HG03175 (cell line): ENCODE results near the gene RNF43.

Experiments
- ATAC-seq: cut with Tn5 transposase; IDR thresholded peaks from one replicate; pipeline ENCODE4 v1.9.1; 2021; ENCODE audit warnings: mild to moderate bottlenecking, moderate library complexity; ENCODE audit not compliant: unreplicated experiment

The RNF43 gene

DNA sequence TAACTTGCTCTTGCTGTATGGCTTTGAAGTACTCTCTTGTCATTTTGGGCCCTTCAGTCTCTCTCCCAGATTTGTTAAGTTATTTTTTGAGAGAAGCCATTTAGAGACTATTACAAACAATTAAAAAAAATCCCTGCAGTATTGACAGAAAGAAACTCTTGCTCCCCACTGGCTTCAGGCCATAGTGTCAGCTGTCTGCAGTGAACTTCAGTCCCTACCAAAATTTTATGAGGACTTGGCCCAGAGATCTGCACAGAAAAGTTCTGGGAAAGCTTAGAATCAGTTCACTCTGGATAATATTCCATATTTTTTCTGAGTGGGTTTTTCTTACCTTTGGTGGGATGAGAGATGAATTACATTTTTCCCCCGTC, 34.5 kb downstream of the RNF43 start:
- no peak for ATAC-seq

DNA sequence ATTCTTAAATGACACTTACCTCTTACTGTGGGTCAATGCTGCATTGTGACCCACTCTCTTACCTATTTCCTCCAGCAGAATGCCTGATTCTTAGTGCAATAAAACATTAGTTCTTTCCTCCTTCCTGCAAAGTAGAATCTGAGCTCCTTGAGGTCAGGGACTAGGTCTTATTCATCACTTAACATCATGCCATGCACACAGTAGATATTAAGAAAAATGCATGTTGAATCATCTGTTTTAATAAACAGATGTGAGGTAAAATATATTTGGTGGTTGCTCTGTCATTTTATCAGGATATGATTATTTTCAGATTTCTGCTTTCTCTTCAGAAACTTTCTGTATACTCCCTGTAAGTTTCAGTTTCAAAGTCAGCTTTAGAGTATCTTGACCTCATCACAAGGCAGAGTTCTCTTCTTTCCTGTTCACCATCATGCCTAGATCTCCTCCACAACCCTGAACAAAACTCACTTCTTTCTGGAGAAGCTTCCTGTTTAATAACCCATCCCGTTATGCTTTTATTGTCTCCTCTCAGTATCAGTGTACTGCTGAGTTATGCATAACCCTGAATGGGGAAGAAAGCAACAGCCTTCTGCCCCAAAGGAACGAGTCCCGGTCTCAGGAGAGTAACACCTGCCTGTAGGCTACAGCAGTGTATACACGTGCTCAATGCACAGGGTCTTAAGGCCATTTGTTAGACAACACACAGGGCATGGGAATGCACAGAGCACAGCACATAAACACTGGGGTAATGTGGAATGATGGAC, 35.0 kb downstream of the RNF43 start:
- ATAC-seq: peak; percentile 80

DNA sequence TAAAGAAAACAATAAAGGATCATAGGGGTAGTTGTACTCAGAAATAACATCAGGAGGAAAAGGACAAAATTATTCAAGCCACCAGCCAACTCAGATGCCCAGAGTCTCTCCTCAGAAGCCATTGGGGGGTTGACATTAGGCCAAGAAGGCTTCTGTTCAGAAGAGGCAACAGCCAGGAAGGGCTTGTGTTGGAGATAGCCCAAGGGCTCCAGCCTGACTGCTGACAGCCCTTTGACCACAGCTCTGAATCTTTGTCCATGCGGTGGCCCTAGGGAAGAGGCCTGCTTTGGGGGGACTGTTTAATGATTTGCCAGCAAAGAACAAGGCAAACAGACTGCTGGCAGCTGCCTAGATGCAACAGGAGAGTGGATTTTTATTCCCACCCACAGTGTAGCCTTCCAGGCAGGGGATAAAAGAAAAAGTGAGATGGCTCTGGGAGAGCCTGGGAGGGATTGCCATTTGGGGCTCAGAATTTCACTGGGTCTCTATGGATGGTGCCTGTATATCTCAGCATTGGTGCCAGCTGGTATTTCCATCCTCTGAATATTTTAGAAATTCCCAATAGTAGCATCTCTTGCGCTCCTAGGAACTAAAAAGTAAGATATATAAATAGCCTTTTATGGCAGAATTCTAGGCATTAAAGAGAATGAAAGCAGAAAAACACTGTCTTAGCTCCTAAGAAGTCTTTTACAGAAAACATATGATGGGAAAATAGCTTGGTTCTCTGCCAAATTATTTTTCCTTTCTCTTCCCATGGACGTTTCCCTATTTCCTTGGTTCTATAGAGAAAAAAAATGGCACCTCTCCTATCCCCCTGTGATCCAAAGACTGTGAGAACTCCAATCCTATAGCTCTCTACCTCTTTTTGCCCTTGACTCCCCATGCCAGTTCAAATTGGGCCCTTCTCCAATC, 36.0 kb downstream of the RNF43 start:
- no peak for ATAC-seq

DNA sequence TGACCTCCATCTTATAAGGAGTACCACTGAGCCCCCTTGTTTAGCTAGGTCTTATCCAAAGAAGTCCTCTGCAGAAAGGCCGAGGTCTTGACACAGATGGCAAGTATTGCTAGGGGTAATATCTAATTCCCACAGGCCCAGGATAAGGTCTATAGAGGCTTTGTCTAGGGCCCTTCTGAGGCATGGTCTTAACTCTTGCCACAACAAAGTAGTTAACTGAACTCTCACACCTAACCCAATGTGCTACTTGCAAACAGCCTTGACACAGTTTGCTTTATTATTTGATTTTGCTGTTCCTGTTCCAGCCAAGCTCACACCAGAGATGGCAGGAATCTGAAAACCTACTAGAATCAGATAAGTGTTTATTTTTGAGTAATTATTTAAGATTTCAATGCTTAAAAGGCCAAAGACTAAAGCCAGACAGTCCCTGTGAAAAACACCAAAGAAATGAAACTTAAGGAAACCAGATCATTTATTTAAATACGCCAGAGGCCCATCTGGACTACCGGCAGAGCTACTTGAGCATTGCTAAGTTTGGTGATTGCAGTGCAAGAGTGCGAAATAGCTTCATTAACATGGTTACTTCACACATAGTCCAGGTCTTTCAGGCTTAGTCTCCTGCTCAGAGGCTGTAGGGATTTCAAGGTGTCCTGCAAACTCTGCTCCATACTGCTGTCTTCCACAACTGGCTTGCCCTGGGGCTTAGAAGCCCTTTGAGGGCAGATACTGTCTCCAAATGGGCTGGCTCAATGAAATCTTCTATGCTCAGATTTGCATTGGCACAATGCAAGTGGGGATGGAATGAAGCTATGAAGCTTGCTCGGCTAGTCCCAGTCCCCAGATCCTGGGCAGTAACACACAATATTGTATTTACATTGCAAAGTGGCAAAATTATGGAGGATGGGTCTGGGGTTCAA, 36.9 kb downstream of the RNF43 start:
- no peak for ATAC-seq

DNA sequence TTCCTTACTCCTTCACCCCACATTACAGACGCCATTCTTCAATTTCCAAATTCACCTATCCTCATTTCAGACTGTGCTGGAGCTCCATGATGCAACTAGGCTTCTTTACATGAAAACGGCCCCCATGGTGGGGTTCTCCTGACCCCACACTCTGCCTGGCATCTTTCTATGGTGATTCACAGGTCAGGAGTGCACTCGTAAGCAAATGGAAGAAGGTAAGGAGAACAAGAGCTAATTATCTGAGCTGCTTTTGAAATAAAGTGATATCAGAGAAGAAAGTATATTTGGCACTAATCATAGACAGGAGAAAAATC, 37.9 kb downstream of the RNF43 start:
- ATAC-seq: no peak

DNA sequence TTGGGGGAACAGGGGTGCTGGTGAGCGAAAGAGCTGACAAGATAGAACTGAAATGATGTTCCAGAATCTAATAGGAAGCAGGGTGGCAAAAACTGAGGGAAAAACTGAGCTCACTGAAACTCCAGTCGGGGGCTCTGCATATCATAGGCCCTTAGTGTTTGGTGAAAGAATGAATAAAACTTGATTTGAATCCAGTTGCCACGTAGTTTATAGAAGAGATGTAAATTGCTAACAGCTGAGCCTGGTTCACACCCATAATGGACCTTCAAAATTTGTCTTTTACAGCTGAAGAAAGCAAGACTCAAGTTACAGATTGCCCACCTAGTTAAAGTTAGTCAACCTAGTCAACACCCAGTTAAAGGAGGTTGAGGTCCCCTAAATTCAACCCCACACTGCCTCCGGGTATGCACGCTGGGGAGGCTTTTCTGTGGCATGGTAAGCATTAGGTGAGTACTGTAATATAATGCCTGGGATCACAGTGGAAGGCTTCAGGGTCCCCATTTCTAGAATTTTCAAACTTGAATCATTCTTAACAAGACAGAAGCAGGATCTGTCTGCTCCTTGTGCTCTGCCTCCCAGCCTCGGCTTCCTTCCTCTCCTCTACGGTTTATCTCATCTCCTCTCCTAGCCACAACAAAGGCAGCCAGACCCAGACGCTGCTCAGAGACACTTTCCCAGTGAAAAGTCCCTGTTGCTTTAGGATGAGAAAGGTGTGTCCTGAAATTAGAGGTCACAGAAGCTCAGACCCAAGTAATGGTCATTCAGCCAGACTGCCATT, 38.4 kb downstream of the RNF43 start:
- ATAC-seq: no peak

DNA sequence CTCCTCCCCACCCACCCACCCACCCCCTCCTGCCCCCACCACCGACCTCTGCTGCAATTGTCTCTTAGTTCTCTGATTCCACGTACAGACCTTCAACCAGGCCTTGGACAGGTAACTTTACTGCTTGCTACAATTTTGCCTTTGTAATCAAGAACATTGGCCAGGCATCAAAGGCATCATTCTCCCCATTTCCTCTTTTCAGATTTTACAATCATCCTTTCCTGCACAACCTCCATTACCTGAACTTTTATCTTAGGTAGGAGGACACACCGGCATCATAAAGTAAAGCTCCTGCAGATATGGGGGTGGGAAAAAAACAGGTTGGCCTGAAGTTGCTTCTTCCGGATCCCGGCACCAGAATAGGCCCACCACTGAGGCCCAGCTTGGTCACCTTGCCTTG, 39.7 kb downstream of the RNF43 start:
- ATAC-seq: no peak

DNA sequence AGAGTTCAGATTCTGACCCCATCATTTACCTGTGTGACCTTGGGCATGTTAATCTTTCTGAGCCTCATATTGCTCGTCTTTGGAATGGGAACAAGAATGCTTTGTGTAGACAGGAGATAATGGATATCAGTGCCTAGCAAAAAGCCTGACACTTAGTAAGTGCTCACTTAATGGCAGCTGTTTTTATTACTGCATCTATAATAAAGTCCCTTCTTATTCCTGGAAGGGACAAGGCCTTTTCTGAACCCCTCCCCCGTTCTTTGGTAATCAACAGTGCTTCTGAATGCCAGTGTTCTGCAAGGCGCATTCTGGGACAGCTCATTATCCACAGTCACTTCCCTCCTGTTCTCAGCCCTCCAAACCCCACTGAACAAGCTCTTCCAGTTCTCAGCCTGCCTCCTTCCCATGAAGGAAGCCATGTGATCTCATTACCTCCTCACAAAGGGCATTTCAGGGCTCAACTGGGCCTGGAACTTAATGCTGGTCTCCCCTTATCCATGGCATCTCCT, 40.2 kb downstream of the RNF43 start:
- no peak for ATAC-seq

DNA sequence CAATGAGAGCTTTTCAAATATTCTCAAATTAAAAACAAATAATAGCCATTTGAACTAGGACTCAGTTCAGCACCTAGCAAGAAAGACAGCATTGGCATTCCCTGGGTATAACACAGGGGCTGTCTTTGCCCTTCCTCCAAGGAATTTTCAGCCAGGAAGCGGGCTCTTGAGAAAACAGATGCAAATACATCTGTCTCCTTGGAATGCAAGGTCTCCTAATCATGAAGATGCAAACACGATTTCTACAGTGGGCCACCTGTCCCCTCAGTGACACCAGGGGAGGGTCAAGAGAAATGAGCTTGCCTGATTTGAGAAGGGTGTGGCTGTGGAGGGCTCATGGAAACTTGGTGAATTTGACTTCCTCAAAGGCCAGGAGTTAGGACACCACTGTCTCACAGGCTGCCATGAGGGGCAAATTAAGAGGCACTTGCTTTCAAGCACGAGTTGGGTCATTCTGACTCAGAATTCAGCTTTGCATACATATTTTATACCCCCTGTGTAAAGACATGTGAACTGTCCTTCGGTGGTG, 40.8 kb downstream of the RNF43 start:
- no peak for ATAC-seq

DNA sequence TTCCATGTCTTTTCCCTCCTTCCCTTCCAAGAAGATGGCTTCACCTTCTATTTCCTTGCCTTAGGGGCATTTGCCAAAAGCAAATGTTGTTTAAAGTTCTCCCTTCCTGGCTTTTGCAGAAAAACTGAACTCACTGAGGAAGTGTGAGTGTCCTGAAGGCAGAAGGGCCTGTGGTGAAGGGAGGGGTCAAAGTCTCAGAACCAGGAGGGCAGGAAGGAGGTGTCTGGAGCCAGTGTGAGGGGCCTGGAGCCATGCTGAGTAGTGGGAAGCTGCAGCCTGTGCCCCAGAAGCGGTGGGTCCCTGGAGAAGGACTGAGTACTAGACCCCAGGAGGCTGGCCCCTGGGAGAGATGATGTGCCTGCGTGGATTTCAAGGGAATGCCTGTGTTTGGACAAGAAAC, 41.5 kb downstream of the RNF43 start:
- no peak for ATAC-seq

DNA sequence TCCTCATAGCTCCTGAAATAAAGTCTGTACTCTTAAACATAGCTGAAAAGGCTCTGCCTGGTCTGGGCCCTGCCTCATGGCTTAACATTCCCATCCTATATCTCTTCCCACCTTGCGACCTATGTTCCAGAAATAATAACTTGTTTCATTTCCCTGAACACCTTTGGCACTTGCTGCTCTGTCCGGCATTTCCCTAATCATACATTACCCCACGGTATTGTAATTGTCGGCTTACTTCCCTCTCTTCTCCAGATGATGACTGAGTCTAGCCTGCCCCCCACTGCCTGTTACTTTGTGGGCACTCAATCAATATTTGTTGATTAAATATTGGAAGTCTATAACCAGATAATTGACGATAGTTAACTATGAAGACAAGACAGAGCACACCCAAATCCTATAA, 42.1 kb downstream of the RNF43 start:
- ATAC-seq: no peak

DNA sequence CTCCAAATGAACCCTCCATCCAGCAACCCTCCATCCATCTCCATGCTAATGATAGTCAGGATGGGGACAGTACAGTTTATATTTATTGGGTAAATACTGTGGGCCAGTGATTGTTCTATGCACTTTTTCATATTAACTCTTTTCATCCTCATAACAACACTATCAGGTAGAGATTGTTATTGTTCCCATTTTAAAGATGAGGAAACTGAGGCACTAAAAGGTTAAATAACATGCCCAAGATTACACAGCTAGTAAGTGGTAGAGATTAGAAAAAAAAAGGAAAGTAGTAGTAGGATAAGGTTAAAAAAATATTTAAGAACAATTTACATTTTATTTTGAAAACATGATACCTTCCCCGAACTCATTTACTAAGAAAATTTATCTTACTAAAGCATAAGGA, 43.4 kb downstream of the RNF43 start:
- no peak for ATAC-seq

DNA sequence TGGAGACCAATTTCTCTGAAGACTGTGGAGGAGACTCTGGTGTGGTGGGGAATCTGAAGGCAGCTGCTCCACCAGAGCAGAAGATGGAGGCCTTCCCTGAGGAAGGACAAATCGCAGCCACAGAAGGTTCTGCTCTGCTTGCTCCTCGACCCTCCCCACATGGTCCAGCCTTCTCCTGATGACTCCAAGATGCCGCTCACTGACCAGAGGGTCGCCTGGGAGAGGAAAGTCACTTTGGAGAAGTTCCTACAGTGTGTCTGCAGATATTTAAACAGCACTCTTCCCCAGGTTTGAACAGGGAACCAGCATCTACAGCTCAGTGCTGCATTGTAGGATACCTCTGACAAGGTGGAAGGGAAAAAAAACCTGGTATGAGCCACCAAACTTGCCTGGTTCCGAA, 44.3 kb downstream of the RNF43 start:
- no peak for ATAC-seq

DNA sequence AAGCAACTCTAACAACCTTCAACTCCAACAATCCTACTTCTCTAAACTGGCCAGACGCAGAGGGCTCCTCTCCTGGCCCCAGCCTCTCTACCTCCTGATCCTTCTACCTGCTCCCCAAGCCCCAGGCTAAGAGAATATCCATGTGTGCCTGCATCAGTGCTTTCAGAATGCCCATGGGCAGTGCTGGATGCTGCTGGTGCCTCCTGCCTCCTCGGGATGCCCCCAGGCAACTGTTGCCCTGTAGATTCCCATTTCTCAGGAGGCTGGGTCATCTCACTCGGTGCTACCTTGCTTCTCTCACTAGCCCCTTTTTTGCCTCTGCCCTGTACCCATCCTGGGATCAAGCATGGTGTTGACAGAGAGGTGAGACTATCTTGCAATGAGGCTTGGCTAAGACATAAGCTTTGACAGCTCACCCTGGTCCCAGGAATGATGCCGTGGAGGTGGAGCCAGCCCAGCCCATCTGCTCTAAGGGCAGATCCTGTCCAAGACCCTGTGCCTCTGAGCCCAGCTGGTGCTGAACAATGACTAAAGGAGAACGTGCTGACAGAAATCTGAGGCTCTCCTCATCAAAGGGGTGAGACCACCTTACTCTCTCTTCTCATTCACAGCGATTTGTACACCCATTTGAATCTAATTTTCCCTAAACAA, 45.9 kb downstream of the RNF43 start:
- ATAC-seq: no peak

DNA sequence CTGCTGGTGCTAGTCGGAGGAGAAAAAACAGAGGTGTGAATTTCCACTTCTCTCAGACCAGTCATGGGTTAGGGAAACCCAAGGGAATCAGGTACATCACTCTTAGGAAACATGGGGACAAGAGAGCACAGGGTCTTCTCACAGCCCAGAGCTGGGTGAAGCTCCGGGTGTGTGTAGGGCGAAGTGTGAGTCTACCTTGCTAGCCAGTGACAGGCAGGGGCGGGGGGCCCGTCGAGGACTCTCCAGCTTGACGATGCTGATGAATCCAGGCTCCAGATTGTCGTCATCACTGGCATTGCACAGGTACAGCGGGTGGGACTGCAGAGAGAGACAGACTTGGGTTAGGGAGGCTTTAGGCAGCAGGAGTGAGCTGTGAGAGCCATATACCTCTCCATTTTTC, 46.6 kb downstream of the RNF43 start:
- ATAC-seq: no peak

DNA sequence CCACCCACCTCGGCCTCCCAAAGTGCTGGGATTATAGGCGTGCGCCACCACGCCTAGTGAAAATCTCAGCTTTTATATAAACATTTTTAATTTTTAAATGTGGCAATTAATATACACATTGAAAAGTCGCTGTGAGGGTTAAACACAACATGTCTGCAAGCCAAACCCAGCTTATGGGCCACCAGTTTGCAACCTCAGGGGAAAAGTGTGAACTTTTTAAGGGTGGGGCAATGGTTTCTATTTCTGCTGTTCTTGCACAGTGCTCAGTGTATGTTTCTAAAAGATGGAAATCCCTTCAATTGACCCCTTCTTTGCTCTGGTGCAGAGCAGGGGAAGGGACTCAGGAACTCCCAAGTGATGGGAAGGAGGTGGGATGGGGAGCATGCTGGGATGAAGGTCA, 47.0 kb downstream of the RNF43 start:
- ATAC-seq: no peak

DNA sequence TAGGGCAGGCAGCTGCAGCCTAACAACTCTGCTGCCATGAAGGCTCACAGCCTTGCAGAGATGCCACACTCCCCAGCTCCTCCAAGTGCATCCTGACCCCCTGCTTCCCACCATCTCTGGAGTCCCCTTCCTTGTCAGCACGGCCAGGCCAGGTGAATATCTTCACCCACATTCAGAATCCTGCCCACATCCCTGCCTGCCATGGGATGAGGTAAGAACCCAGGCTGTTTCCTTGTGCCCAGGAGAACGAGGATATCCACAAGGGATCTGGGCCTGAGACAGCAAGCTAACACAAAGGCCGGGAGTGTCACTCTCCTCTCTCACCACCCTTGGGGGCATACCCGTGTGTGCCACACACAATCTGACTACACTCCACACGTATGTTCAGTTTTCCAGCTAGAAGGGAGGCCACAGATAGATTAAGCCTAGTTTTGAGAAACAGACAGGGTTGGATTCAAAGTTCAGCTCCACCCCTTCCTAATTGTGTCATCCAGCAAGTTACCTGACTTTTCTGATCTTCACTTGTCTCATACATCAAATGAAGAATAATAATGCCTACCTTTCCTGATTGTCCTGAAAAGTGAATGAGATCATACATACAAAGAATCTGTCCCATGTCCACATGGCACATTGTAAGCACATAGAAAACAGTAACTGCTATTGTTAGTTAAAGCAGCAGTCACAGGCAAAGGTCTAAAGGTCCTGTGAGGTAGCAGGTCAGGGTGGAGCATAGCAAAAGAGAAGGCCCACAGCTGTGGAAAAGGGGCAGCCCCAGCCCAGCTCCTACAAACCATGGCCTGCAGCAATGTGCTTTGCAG, 47.9 kb downstream of the RNF43 start:
- ATAC-seq: no peak

DNA sequence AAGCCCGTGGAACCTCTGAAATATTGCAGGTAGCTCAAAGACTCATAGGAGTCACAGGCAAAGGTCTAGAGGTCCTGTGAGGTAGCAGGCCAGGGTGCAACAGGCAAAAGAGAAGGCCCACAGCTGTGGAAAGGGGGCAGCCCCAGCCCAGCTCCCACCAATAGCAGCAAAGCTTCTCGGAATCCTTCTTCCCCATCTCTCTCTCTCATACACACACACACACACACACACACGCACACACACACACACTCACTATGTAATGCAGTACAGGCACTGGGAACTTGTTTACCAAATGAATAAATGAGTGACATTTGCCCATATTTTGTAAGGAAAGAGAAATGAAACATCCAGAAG, 48.5 kb downstream of the RNF43 start:
- ATAC-seq: no peak
